Fibroblast of skin of abdomen (primary cell): ENCODE measurements around the gene MUTYH.
"Not testable (repeated sequence)": the region's sequence is repeated elsewhere in the genome, so short reads cannot be mapped to it uniquely, and the experiment has no call there.

Experiments used
- DNase-seq: peaks from one replicate; pipeline ENCODE4 v3.0.0-alpha.2; 2013

MUTYH gene

DNA sequence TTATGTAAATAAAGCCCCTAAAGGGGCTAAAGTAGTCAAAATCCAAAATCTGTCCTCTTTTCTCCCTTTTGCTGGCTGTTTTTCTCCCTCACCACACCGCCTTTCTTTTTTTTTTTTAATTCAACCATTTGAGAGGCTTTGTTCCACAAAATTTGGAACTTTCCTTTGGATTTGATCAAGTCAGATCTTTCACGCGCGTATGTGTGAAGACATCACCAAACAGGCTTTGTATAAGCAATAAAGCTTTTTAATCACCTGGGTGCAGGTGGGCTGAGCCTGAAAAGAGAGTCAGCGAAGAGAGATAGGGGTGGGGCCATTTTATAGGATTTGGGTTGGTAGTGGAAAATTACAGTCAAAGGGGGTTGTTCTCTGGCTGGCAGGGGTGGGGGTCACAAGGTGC is 18.8 kb downstream of the MUTYH start:
- no peak for DNase-seq

DNA sequence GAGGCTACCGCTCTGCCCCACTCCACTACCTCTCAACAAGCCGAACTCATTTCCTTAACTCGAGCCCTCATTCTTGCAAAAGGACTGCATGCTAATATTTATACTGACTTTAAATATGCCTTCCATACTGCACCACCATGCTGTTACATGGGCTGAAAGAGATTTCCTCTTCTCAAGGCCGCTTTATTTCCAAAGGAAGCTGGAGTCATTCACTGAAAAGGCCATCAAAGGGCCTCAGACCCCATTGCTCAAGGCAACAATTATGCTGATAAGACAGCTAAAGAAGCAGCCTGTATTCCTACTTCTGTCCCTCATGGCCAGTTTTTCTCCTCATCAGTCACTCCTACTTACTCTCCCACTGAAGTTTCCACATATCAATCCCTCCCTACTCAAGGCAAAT is 20.5 kb downstream of the MUTYH start:
- no peak for DNase-seq

DNA sequence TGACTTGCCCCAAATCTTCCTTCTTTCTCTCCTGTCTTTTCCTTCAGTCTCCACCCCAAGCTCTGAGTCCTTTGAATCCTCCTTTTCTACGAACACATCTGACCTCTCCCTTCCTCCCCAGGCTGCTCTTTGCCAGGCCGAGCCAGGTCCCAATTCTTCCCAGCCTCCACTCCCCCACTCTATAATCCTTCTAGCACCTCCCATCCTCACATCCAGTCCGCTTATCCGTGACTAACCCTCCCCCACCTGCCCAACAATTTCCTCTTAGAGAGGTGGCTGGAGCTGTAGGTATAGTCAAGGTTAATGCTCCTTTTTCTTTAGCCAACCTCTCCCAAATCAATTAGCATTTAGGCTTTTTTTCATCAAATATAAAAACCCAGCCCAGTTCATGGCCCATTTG is 23.1 kb downstream of the MUTYH start:
- no peak for DNase-seq

DNA sequence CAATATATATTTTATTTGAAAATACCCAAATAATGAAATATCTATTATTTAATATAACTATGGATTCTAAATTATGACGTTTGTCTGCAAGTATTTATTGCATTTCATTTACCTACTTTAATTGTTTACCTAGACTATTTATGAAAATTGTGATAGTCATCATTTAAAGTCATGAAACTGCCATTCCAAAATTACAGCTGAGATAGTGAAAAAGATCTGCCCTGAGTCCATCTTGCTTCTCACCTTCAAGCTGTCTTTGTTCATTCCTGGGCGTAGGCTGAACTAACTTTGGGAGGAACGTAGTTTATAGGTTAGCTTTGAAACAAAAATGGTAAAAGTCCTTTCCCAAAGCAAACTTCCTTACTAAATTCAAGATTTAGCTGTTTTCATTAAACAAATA is 26.0 kb downstream of the MUTYH start:
- no peak for DNase-seq

DNA sequence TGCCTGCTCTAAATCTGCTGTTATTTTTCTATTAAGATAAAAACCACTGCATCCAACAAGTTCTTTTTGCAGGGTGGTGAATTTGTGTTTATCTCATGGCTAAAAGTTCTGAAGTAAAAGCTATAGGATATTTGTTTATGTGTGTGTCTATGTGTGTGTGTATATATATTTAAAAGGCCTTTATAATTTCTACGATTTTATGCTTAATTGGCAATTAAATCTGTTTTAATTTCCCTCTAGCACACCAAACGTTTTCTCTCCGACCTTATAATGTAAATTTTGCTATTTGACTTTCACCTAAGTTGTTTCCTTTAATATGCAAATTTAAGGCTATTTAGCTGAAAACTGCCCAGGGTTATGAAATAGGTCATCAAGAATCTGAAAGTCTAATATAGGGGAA is 33.3 kb downstream of the MUTYH start:
- no peak for DNase-seq

DNA sequence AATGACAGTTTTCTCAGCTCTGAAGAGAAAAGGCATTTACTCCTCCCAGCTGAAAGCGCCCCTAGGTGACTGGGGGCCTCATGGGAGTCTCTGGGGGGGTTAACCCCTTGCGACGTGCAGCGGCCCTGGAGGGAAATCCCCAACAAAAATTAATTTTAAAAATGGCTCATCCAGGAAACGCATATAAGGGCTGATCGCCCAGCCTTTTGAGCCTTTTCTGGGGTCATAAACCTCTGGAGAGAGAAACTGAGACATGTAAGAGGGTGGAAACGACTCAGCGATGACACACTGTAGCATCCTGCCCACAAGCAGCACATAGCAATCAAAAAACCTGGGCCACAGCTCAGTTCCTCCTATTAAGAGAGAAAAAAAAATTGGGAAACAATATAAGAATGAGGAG is 33.9 kb downstream of the MUTYH start:
- peak; percentile 48 for DNase-seq

DNA sequence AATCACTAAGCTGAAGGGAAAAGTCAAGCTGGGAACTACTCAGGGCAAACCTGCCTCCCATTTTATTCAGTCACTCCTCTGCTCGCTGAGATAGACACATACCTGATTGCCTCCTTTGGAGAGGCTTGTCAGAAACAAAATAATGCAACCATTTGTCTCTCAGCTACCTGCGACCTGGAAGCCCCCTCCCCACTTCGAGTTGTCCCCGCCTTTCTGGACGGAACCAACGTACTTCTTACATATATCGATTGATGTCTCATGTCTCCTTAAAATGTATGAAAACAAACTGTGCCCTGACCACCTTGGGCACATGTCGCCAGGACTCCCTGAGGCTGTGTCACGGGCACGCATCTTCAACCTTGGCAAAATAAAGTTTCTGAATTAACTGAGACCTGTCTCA is 35.0 kb downstream of the MUTYH start:
- DNase-seq, result no peak

DNA sequence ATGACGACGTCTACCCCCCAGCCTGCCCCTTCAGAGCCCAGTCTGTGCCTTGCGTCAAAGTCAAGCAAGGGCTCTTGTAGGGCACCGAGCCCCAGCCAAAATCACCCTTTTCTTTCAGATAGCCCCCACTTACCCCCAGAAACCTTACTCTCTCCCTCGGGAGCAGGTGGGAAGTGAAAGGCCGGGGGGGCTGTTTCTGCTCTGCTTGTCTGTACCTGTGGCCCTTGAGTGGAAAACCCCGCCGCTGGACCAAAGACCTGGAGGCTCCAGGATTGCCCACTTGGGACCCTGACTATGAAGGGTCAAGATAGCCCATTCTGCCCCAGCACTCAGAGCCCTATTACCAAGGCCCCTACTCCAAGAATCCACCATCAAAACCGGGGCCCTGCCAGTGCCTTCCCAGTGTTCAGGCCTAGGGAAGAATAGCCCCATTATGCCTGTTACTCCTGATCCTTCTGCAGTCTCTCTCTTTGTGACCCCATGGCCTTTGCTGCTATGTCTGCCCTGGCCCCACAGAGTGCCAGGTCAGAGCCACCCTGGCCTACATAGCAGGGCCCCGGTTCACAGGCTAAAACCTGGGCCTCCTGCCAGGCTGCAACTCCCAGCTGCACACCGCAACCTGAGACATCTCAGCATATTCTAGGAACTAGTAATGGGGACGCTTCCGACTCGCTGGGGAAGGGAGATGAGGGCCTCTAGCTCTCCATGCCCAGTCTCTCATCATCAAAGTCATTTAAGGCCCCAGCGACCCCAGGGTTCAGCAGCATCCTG is 35.7 kb downstream of the MUTYH start:
- peak; percentile 23 for DNase-seq

DNA sequence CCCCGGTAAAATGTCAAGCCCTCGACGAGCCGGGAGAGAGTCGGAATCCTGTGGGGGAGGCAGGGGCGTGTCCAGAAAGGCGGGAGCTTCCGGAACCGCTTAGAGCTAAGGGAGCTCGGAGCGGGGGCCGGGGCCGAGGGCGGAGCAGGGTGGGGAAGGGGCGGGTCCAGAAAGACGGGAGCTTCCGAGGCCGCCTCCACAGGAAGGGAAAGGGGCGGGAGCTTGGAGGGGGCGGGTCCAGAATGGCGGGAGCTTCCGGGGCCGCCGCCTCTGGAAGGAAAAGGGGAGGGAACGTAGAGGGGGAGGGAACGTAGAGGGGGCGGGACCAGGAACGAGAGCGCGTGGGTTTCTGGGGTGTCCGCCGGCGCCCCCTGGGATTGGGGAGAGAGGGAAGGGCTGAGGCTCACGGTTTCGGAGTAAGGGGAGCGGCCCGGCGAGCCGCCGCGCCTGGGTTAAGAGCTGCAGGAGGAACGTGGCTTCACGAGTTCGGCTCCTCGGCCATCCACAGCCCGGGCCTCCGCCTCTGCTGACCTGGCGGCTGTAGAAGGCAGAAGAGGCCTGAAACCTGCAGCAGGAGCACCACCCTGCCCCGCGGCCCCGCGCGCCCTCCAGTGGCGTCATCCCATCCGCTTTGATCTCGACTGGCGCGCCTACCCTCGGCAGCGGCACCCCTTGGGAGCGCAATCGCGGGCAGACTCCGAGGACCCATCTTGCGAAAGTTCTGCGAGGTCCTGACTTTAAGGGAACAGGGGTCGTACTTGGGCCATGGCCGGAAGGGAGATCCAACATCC is 36.5 kb downstream of the MUTYH start:
- DNase-seq, result peak; percentile 98

DNA sequence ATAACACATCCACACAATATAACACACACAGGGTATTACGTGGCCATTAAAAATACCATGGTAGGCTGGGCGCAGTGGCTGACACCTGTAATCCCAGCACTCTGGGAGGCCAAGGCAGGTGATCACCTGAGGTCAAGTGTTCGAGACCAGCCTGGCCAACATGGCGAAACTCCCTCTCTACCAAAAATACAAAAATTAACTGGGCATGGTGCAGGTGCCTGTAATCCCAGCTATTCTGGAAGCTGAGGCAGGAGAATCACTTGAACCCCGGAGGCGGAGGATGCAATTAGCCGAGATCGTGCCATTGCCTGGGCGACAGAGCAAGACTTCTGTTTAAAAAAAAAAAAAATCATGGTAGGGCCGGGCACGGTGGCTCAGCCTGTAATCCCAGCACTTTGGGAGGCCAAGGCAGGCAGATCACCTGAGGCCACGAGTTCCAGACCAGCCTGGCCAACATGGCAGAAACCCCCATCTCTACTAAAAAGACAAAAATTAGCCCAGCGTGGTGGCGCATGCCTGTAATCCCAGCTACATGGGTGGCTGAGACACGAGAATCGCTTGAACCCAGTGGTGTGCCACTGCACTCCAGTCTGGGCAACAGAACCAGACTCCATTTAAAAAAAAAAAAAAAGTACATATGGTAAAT is 37.6 kb downstream of the MUTYH start:
- DNase-seq, result no peak

DNA sequence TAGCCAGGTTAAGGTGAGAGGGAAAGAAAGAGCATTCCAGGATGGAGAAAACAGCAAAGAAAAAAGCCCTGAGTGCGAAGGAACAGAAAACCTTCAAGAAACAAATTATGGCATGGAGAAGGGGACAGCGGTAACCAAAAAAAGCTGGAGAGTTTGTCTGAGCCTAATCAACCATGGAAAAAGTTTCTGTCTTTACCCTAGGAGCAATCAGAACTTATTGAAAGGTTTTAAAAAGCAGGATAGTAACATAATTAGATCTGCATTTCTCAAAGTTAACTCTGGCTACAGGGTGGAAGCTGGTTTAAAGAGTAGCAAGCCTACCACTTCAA is 39.6 kb downstream of the MUTYH start:
- no peak for DNase-seq

DNA sequence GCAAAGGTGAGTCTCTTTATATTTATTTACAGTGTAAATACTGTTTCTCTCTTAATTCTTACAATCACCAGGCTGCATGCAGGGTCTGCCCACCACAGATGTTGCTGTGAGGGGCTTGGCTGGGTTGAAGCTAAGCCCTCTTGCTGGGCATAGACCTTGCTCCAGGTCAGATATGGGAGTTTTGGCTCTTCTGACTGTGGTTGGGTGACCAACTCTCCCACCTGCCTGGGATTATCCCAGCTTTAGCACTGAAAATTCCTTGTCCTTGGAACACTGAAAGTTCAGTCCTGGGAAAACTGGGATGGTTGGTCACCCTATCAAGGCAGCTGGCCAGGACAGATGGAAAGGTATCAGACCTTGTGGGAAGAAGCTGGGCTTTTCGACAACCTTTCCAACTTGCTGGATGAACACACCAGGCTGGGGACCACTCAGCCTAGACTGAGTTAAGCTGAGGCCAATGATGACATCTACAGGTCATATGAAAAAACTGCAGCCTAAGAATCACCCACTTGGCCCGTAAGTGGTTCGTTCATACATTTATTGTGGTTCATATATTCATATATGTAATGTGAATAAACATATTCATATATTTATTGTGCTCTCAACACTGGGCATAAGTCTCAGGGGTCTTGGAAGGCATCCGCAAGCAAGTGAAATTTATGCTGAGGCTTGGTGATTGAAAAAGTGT is 40.1 kb downstream of the MUTYH start:
- DNase-seq, result peak; percentile 71

DNA sequence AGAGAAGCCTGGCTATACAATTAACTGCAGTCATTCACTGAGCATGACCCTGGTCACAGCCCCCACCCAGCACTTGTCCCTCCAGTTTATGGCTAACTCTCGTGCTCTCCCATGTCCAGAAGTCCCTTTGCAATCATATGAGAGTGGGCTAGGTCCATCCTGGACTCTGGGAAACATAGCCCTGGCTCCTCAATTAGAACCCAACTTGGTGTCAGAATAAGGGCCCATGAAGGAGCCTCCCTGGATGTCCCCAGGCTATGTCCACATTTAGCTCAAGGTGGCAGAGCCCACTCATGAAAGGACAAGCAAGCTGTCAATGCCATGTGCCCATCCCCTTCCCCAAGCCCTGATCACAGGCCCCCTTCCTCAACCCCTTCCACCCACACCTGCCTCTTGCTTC is 40.9 kb downstream of the MUTYH start:
- DNase-seq, result no peak

DNA sequence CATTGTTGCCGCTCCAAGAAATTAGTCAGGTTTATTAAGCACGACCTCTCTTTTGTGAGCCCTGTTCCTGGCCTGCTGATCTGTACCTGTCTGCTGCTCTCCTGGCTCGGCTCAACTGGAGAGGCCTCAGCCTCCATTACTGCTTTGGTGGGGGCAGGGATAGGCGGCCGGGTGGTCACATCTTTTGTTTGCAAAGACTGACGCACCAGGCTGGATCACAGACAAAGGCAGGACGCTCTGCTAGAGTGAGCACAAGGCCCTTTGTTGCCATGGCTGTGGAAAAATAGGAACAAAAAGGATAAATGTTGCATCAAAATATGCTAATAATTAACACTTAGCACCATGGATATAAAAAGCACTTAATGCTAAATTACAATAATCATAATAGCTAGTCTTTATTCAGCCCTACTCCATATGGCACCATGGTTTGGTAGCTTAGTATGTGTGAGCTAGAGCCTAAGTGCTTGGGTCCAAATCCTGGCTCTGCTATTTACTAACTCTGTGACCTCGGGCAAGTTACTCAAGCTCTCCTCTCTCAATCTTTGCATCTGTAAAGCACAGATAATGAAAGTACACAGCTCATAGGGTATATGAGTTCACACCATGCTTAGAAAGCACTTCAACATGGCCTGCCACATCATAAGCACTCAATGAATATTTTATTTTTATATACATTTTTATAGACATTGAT is 42.4 kb downstream of the MUTYH start:
- DNase-seq, result no peak

DNA sequence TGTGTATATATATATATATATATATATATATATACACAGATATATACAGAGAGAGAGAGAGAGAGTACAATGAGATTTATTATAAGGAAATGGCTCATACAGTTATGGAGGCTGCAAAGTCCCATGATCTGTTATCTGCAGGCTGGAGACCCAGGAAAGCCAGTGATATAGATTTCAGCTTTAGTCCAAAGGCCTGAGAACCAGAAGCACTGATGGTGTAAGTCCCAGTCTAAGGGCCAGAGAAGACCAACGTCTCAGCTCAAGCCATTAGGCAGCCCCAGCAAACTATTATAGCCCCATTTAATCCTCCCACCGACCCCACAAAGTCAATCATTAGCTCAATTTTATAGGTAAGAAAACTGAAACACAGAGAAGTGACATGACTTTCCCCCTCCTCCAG is 48.5 kb downstream of the MUTYH start:
- no peak for DNase-seq

DNA sequence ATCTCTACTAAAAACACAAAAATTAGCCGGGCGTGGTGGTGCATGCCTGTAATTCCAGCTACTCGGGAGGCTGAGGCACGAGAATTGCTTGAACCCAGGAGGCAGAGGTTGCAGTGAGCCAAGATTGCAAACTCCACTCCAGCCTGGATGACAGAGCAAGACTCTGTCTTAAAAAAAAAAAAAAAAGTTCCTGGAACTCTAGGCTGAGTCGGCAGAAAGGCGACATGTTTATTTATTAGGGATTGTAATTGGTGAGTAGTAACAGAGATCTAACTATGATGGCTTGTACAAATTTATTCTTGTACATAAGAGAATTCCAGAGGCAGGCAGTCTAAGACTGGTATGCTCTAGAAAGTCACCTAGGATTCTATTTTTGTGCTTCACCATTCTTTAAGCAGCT is 49.2 kb downstream of the MUTYH start:
- not testable (repeated sequence) for DNase-seq

DNA sequence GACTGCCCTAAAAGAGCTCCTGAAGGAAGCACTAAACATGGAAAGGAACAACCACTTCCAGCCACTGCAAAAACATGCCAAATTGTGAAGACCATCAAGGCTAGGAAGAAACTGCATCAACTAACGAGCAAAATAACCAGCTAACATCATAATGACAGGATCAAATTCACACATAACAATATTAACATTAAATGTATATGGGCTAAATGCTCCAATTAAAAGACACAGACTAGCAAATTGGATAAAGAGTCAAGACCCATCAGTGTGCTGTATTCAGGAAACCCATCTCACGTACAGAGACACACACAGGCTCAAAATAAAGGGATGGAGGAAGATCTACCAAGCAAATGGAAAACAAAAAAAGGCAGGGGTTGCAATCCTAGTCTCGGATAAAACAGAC is 53.7 kb downstream of the MUTYH start:
- DNase-seq, result not testable (repeated sequence)

DNA sequence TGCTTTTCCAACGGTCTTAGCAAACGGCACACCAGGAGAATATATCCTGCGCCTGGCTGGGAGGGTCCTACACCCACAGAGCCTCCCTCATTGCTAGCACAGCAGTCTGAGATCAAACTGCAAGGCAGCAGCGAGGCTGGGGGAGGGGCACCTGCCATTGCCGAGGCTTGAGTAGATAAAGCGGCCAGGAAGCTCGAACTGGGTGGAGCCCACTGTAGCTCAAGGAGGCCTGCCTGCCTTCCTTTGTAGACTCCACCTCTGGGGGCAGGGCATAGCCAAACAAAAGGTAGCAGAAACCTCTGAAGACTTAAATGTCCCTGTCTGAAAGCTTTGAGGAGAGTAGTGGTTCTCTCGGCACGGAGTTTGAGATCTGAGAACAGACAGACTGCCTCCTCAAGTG is 55.4 kb downstream of the MUTYH start:
- DNase-seq, result not testable (repeated sequence)

DNA sequence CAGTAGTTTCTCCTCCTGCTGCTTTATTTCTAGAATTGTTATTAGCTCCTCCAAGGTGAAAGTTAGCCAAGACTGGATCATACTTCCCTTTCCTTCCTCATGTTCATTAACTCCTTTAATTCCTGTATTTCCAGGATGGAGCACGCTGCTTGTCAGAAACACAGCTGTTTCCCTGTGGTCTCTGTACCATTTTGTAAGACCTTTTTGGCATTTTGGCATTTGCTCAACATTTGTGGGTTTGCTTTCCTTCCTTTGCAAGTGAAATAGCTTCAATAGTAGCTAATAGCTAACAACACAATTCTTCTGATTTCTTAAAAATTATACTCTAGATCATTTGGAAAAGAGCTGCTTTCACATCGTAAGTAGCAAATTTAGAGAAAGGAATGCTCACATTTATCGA is 57.9 kb downstream of the MUTYH start:
- DNase-seq, result no peak
